Transverse colon (tissue), 3 donors: ENCODE data around the gene GAS2.

Experiments used
- CTCF ChIP-seq, 5 experiments: fragments of 200-600 bp in 3 of 5; fragments of 450-650 bp in 2 of 5; sonication (generic) in 3 of 5; IDR thresholded peaks; 1 replicate in 2 of 5; 2 replicates in 3 of 5; pipeline ENCODE4 v1.5.1; 2016 to 2017; ENCODE audit warnings: antibody characterized with exemption in 5 of 5, inconsistent platforms in 3 of 5, mild to moderate bottlenecking in 2 of 5, moderate library complexity in 1 of 5
- POLR2A ChIP-seq: fragments of 450-650 bp; IDR thresholded peaks from one replicate; pipeline ENCODE4 v1.6.1; 2016; ENCODE audit warnings: antibody characterized with exemption, mild to moderate bottlenecking, moderate library complexity

- TF ChIP-seq CTCF (IDR thresholded peaks at IDR 0.05) = no peak
- no peak for TF ChIP-seq POLR2A
These were observed 143.5 kb downstream of the GAS2 start for GRCh38 chr11:22809893-22810292.
